Measurements from ENCODE around the gene VAV2.
"Not testable (repeated sequence)": the region's sequence is repeated elsewhere in the genome, so short reads cannot be mapped to it uniquely, and the experiment has no call there.

Gene VAV2

DNA sequence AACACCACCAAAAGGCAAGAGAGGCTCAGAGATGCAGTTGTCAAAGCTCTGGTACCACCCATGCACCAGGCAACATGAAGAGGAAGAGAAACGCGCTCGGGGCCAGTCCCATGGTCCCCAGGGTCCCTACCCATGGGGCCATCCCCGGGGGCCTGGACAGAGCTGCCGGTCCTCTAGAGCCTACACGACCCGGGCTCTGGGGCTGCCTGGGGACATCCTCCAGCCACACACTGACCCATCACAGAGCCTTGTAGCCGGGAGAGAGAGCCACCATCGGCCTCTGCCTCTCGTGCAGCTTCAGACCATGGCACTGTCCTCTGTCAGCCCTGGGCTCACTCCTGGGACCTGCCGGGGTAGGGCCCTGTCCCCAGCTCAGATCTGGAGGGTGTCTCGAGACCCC is 23.7 kb downstream of the VAV2 start:
- Histone ChIP-seq H3K9ac (ENCODE audit: low read length) (no peak overlapping the region), H3K36me3 (ENCODE audit: control insufficient read depth, low read depth, low read length) (no peaks in the 10 kb centered on the region), H3K27me3 (ENCODE audit: control insufficient read depth, insufficient read depth, low read length) (no peaks in the 10 kb centered on the region), H3K4me1 (ENCODE audit: control insufficient read depth, low read depth, low read length) (peaks cover 15% of the 10 kb centered on the region), H3K27ac (ENCODE audit: low read length) (no peak overlapping the region), H3K9me3 (ENCODE audit: control insufficient read depth, low read depth, low read length) (no peaks in the 10 kb centered on the region), H3K4me3 (ENCODE audit: low read length) (no peak overlapping the region)

DNA sequence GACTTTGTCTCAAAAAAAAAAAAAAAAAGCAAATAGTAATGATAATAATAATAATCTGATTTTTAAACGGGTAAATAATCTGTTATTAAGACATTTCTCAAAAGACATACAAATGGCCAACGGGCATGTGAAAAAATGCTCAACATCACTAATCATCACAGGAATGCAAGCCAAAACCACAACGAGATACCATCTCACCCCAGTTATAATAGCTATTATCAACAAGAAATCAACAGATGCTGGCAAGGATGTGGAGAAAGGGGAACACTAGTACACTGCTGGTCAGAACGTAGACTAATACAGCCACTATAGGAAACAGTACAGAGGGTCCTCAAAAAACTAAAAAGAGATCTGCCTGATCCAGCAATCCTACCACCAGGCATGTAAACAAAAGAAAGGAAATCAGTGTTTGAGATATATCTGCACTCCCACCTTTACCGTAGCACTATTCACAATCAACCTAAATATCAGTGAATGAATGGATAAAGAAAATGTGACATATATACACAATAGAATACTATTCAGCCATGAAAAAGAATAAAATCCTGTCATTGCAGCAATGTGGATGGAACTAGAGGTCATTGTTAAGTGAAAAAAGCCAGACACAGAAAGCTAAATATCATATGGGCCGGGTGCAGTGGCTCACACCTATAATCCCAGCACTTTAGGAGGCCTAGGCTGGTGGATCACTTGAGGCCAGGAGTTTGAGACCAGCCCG is 24.9 kb downstream of the VAV2 start:
- H3K9me3 ChIP-seq (ENCODE audit: control insufficient read depth, low read depth, low read length): no peaks in the 10 kb centered on the region
- no peak overlapping the region for H3K4me3 ChIP-seq (ENCODE audit: low read length)
- H3K4me1 ChIP-seq (ENCODE audit: control insufficient read depth, low read depth, low read length): peaks cover 12% of the 10 kb centered on the region
- no peak overlapping the region for H3K27ac ChIP-seq (ENCODE audit: low read length)
- H3K27me3 ChIP-seq (ENCODE audit: control insufficient read depth, insufficient read depth, low read length): no peaks in the 10 kb centered on the region
- H3K9ac ChIP-seq (ENCODE audit: low read length): no peak overlapping the region
- no peaks in the 10 kb centered on the region for H3K36me3 ChIP-seq (ENCODE audit: control insufficient read depth, low read depth, low read length)

DNA sequence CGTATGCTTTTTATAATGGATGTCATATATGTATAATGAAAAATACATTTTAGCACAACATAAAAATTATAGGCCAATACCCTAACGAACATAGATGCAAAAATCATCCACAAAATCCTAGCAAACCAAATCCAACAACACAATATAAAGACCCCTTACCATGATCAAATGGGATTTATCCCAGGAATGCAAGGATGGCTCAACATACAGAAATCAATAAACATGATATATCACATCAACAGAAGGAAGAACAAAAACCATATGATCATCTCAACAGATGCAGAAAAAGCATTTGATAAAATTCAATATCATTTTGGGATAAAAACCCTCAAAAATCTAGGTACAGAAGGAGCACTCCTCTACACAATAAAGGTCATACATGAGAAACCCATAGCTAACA is 27.7 kb downstream of the VAV2 start:
- H3K9me3 ChIP-seq (ENCODE audit: control insufficient read depth, low read depth, low read length): no peaks in the 10 kb centered on the region
- no peak overlapping the region for H3K4me3 ChIP-seq (ENCODE audit: low read length)
- no peaks in the 10 kb centered on the region for H3K27me3 ChIP-seq (ENCODE audit: control insufficient read depth, insufficient read depth, low read length)
- H3K9ac ChIP-seq (ENCODE audit: low read length): no peak overlapping the region
- peaks cover 13% of the 10 kb centered on the region for H3K4me1 ChIP-seq (ENCODE audit: control insufficient read depth, low read depth, low read length)
- no peaks in the 10 kb centered on the region for H3K36me3 ChIP-seq (ENCODE audit: control insufficient read depth, low read depth, low read length)
- no peak overlapping the region for H3K27ac ChIP-seq (ENCODE audit: low read length)

DNA sequence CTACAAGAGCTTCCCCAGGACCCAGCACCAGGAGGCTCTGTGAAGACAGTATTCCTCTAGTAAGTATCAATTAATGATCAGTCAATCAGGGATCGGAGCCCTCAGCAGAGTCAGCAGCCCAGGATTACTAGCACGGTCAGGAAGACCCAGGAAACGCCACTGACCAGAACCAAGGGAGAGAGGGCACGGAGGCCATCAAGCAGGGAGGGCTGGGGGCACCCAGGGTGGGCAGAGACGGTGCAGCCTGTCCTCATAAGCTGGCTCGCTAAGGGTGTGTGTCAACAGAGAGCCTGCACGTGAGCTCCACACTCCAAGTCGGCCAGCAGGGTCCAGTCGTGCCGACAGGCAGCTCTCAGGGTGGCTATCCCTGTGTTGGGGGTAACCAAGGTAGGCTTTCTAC is 29.0 kb downstream of the VAV2 start:
- Histone ChIP-seq H3K36me3 (ENCODE audit: control insufficient read depth, low read depth, low read length) (no peaks in the 10 kb centered on the region), H3K27me3 (ENCODE audit: control insufficient read depth, insufficient read depth, low read length) (no peaks in the 10 kb centered on the region), H3K27ac (ENCODE audit: low read length) (no peak overlapping the region), H3K4me3 (ENCODE audit: low read length) (no peak overlapping the region), H3K9me3 (ENCODE audit: control insufficient read depth, low read depth, low read length) (no peaks in the 10 kb centered on the region), H3K9ac (ENCODE audit: low read length) (no peak overlapping the region), H3K4me1 (ENCODE audit: control insufficient read depth, low read depth, low read length) (peaks cover 23% of the 10 kb centered on the region)

DNA sequence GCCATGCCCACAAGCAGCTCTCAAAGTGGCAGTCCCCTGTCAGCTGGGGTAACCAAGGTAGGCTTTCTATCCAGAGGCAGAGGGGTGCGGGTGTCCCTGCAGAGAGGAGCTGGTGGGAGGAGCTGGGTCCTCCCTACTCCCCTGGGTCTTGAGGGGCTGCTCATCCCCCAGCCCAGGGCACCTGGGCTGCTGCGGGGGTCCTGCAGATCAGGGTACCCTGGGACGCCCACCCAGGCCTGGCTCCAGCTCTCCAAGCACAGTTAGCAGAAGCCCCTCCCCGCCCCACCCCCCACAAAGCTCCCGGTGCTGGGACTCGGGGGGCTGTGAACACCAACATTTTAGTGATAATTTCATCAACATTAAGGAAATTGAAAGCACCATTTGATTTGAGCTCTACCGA is 29.8 kb downstream of the VAV2 start:
- Histone ChIP-seq H3K27me3 (ENCODE audit: control insufficient read depth, insufficient read depth, low read length) (no peaks in the 10 kb centered on the region), H3K4me3 (ENCODE audit: low read length) (no peak overlapping the region), H3K4me1 (ENCODE audit: control insufficient read depth, low read depth, low read length) (peaks cover 25% of the 10 kb centered on the region), H3K27ac (ENCODE audit: low read length) (no peak overlapping the region), H3K36me3 (ENCODE audit: control insufficient read depth, low read depth, low read length) (no peaks in the 10 kb centered on the region), H3K9me3 (ENCODE audit: control insufficient read depth, low read depth, low read length) (no peaks in the 10 kb centered on the region), H3K9ac (ENCODE audit: low read length) (no peak overlapping the region)

DNA sequence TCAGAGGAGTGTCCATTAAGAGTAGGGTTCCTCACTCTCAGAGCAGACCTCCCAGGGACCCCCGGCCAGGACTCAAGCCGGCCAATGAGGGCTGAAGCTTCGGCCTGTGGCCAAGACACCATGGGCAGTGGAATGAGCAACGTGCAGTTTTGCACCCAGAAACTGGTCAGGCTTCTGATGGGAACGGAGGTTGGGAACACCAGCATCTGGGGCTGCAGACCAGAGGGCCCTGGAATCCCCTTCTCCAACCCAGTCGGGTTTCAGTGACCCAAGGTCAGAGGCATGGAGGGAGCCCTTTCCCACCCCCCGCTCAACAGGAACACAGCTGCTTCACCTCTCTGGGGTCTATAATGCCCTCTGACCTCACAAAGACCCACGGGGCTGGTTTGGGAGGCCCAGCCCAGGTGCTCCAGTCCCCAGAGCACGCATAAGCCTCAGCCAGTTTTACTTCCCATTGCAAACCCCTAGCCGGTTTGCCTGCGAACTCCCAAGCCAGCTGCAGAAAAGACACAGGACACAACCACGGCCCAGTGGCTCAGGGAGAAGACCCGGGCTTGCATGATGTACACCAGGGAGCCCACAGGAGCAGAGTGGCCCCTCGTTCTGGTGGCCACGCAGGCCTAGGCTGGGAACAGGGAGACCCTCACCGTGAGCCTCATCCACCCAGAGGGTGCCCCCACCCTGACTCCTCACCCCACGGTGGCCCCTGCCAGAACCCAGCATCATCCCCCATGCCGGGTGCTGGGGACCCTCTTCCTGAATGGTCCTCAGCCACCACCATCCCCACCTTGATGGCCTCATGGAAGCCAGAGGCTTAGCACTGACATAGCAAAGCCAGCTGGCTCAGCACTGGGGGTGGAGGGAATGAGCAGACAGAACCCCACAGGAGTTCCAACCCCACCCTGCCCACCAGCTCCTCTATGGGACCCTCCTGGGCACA is 30.6 kb downstream of the VAV2 start:
- Histone ChIP-seq H3K27ac (ENCODE audit: low read length) (no peak overlapping the region), H3K4me1 (ENCODE audit: control insufficient read depth, low read depth, low read length) (peaks cover 33% of the 10 kb centered on the region), H3K36me3 (ENCODE audit: control insufficient read depth, low read depth, low read length) (no peaks in the 10 kb centered on the region), H3K9ac (ENCODE audit: low read length) (no peak overlapping the region), H3K27me3 (ENCODE audit: control insufficient read depth, insufficient read depth, low read length) (no peaks in the 10 kb centered on the region), H3K4me3 (ENCODE audit: low read length) (no peak overlapping the region), H3K9me3 (ENCODE audit: control insufficient read depth, low read depth, low read length) (no peaks in the 10 kb centered on the region)

DNA sequence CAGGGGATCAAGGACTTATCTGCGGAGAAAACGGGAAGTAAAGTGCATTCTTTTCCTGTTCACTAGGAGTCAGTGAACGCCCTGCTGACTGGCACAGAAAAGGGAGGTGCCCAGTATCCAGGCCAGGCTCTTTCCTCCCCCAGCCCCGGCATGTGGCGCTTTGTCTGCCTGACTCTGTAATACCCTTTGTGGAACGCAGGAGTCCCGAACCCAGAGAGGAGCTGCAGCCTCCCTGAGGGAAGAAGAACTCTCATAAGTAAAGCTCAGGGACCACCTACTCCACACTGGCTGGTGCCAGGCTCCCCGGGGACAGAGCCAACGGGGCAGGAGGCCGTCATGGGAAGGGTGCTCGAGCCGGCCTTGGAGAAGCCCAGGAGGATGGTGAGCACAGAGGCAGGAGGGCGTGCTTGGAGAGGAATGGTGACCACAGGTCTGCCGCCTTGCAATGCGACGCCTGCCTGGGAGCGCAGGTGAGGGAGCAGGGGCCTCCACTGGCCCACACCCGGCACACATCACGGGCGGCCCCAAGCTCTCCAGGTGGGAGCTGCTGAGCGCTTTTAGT is 31.5 kb downstream of the VAV2 start:
- H3K27ac ChIP-seq (ENCODE audit: low read length): no peak overlapping the region

DNA sequence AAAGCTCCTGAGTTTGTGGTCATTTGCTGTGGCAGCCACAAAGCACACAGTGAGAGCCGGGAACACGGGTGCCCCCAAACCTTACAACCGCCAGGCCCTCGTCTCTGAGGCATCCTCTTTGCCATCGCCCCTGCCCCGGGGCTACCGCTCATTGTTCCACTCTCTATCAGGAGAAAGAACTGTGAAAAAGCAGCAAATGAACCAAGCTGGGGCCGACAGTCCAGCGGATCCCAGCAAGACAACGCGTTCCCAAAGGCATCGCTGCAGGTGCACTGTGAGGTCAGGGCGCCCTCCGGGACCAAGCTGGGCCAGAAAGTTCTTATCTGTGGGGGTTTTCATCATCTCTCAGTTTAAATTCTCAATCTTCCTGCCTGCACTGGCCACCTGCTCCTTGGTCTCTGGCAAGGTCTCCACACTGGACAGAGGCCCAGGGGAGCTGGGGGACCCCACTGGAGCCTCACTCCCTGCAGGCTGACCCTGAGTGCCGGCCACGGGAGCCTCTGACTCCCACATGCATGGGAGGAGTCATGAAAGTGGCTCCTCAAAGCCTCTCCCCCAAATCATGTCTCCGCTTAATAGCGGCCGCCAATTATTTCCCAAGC is 32.1 kb downstream of the VAV2 start:
- Histone ChIP-seq H3K9ac (ENCODE audit: low read length) (no peak overlapping the region), H3K9me3 (ENCODE audit: control insufficient read depth, low read depth, low read length) (no peaks in the 10 kb centered on the region), H3K36me3 (ENCODE audit: control insufficient read depth, low read depth, low read length) (no peaks in the 10 kb centered on the region), H3K27ac (ENCODE audit: low read length) (no peak overlapping the region), H3K27me3 (ENCODE audit: control insufficient read depth, insufficient read depth, low read length) (no peaks in the 10 kb centered on the region), H3K4me1 (ENCODE audit: control insufficient read depth, low read depth, low read length) (peaks cover 41% of the 10 kb centered on the region), H3K4me3 (ENCODE audit: low read length) (no peak overlapping the region)

More for the DNA sequence above, 31.5 kb downstream of the VAV2 start:
- H3K4me3 ChIP-seq (ENCODE audit: low read length): no peak overlapping the region
- H3K36me3 ChIP-seq (ENCODE audit: control insufficient read depth, low read depth, low read length): no peaks in the 10 kb centered on the region
- H3K4me1 ChIP-seq (ENCODE audit: control insufficient read depth, low read depth, low read length): peaks cover 41% of the 10 kb centered on the region
- H3K9me3 ChIP-seq (ENCODE audit: control insufficient read depth, low read depth, low read length): no peaks in the 10 kb centered on the region
- H3K9ac ChIP-seq (ENCODE audit: low read length): no peak overlapping the region
- no peaks in the 10 kb centered on the region for H3K27me3 ChIP-seq (ENCODE audit: control insufficient read depth, insufficient read depth, low read length)

DNA sequence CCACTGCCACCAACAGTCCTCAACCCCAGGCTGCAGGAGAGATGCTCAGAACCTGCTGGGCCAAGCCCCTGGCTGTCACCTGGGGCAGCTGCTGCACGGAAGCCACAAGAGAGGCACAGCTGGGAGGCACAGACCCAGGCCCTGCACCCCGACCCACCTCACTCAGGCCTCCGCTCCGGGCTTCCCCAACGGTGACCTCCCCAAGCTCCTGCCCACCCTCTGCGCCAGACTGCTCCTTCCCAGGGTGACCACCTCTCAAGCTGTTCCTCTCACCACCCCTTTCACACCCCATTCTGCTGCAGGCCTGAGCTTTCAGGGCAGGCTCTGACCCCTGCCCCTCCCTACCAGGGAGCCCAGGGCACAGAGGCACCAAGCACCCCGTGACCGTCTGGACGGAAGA is 33.0 kb downstream of the VAV2 start:
- Histone ChIP-seq H3K36me3 (ENCODE audit: control insufficient read depth, low read depth, low read length) (no peaks in the 10 kb centered on the region), H3K9ac (ENCODE audit: low read length) (no peak overlapping the region), H3K27me3 (ENCODE audit: control insufficient read depth, insufficient read depth, low read length) (no peaks in the 10 kb centered on the region), H3K4me1 (ENCODE audit: control insufficient read depth, low read depth, low read length) (peaks cover 41% of the 10 kb centered on the region), H3K27ac (ENCODE audit: low read length) (no peak overlapping the region), H3K9me3 (ENCODE audit: control insufficient read depth, low read depth, low read length) (no peaks in the 10 kb centered on the region), H3K4me3 (ENCODE audit: low read length) (no peak overlapping the region)

DNA sequence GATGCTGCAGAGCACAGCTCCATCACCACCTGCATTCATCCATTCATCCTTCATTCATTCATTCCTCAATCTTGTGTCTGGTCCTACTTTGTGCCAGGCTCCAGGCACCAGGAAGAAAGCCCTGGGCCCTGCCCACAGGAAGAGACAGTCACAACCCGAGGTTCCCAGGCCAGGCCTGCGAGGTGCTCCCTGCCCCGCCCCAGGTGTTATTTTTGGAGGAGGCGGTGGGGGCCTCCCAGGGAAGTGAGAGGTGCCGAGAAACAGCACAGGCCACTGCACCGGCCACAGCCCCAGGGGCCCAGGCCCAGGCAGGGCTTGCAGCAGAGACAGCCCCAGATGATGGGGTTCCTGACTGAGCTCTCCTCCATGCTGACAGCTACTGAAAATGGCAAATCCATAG is 33.4 kb downstream of the VAV2 start:
- Histone ChIP-seq H3K27ac (ENCODE audit: low read length) (no peak overlapping the region), H3K27me3 (ENCODE audit: control insufficient read depth, insufficient read depth, low read length) (no peaks in the 10 kb centered on the region), H3K4me3 (ENCODE audit: low read length) (no peak overlapping the region), H3K9ac (ENCODE audit: low read length) (no peak overlapping the region), H3K9me3 (ENCODE audit: control insufficient read depth, low read depth, low read length) (no peaks in the 10 kb centered on the region), H3K4me1 (ENCODE audit: control insufficient read depth, low read depth, low read length) (peaks cover 41% of the 10 kb centered on the region), H3K36me3 (ENCODE audit: control insufficient read depth, low read depth, low read length) (no peaks in the 10 kb centered on the region)

DNA sequence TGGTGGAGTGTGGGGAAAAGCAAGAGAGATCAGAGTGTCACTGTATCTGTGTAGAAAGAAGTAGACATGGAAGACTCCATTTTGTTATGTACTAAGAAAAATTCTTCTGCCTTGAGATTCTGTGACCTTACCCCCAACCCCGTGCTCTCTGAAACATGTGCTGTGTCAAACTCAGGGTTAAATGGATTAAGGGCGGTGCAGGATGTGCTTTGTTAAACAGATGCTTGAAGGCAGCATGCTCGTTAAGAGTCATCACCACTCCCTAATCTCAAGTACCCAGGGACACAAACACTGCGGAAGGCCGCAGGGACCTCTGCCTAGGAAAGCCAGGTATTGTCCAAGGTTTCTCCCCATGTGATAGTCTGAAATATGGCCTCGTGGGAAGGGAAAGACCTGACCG is 34.4 kb downstream of the VAV2 start:
- H3K9ac ChIP-seq (ENCODE audit: low read length); H3K27me3 ChIP-seq (ENCODE audit: control insufficient read depth, insufficient read depth, low read length); H3K36me3 ChIP-seq (ENCODE audit: control insufficient read depth, low read depth, low read length); H3K27ac ChIP-seq (ENCODE audit: low read length); H3K4me3 ChIP-seq (ENCODE audit: low read length); H3K9me3 ChIP-seq (ENCODE audit: control insufficient read depth, low read depth, low read length): not testable (repeated sequence)
- H3K4me1 ChIP-seq (ENCODE audit: control insufficient read depth, low read depth, low read length): peaks cover 41% of the 10 kb centered on the region
